DMS 273 treated with DMSO at 0.1 percent for 48 hours (cell line): ENCODE data around the gene RRAD.
"Not testable (repeated sequence)": the region's sequence is repeated elsewhere in the genome, so short reads cannot be mapped to it uniquely, and the experiment has no call there.

Source experiments
- DNase-seq: peaks from one replicate; lab custom pipeline; 2025; lab: John Stamatoyannopoulos, UW

Gene RRAD

DNA sequence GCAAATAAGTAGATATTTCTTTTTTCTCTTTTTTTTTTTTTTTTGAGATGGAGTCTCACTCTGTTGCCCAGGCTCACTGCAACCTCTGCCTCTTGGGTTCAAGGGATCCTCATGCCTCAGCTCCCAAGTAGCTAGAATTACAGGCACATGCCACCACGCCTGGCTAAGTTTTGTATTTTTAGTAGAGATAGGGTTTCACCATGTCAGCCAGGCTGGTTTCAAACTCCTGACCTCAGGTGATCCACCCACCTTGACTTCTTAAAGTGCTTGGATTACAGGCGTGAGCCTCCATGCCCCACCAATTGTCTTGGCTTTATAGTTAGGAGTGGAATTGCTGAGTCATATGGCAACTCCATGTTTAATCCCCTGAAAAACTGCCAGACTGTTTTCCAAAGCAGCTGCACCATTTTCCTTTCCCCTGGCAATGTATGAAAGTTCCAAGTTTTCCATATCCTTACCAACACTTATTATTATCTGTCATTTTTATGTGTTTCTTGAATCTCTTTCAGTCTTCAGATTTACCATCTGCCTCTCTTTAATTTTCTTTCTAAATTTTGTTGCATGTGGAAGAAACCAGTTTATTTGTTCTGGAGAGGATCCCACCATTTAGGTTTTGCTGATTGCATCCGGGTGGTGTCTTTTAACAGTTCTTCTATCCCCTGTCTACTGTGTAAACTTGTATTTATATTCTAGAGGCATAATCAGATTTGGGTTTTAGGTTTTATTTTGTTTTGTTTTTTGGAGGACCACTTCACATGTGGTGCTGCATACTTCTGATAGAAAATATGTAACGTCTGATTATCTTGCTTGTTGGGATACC is 25.8 kb upstream of the RRAD start:
- no peak for DNase-seq

DNA sequence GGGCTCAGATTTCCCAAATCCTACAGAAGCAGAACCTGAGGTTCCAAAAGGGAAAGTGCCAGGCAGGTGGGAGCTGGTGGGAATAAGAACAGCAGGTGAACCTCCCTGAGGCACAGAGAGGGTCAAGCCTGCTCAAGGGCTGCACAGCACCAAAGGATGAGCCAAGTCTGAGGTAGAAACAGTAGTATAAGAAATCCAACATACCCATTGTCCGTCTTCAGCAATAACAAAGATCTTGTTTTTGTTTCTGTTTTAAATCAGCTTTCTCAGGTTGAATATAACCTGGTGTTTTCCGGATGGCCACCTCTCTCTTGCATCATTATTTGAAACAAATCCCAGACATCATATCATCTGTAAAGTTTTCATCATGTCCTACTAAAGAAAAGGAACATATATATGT is 25.1 kb upstream of the RRAD start:
- no peak for DNase-seq

DNA sequence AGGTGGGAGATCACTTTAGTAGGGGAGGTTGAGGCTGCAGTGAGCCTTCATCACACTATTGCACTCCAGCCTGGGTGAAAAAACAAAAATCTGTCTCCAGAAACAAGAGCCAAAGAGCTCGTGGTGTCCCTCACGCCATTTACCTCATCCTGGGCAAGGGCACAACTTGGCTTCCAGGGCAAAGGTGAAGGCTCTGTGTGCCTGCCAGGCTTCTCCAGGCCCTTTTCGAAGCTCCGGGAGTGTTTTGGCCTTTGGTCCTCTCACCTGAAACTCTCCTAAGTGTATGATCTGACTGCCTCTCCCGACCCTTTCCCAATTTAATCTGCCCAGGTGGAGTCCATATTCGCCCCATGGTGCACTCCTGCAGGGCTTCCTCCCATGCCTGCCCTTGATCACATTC is 24.1 kb upstream of the RRAD start:
- no peak for DNase-seq

DNA sequence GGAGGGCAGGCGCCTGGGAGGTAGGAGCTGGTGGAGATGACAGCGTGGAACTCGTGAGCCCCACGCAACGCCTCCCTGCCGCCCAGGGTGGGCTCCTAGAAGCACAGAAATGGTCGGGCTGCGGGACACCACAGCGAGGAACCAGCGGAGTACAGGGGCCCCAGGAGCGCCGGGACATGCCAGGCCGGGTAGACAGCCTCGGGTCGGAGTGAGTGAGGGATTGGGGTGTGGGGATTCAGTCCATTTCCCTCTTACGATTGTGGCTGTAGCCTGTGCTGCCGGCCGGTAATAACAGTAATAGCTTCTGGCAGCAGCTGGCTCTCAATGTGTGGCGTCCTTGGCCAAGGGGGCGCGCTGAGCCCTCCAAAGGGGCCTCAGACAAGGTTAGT is 23.5 kb upstream of the RRAD start:
- no peak for DNase-seq

DNA sequence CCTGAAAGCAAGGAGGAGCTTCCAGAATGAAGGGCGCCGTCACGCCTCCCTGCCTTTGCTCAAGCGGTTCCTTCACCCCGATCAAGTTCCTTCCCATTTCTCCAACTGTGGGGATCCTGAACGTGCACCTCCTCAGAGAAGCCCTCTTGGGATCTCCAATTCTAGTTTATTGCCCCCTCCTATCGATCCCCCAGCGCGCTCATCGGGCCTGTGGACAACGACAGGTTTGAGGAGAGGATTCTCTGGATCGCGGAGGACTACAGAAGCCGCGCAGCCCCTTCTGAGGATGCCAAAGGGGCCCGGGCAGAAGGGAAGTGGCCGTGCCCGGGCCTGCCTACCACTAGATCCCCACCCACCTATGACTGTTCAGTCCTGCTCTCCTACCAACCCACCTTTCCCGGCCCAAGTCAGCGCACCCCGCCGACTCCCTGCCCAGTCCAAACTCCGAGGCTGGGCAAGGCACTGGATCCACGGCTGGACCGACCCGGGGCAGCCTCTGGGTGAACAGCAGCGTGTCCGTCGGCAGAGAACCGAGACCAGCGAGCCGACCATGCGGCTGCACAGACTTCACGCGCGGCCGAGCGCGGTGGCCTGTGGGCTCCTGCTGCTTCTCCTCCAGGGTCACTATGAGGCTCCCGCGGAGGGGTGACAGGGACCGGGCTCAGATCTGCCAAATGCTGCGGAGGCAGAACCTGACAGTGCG is 22.9 kb upstream of the RRAD start:
- DNase-seq, result no peak

DNA sequence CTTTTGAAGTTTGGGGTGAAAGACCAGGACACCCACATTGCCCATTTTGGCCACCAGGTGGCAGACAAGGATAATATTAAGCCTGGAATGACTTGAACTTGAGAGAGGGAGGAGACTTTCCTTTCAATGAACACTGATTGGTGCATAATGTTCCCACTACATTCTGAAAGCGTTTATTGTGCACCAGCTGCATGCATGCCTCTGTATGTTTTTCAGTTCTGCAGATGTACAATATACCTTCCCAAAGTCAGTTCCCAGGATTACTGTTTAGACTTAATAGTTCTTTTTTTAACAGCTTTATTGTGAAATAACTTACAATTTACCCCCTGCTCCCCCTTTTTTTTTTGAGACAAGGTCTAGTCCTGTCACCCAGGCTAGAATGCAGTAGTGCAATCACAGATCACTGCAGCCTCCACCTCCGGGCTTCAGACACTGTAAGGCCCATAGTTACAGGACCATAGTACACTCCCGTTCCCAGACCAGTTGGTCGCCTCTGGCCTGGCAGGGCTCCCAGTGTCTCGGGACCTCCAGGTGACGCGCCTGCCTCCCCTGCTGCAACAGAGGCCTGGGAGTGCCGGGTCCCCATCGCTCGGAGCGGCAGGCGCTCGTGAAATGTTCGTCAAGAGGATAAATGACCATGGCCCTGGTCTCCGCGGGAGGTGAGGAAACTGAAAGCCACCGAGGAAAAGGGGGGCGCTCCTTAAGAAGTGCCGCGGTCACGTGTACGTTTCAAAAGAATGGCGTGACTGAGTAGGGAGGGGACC is 22.1 kb upstream of the RRAD start:
- peak; percentile 72 for DNase-seq

DNA sequence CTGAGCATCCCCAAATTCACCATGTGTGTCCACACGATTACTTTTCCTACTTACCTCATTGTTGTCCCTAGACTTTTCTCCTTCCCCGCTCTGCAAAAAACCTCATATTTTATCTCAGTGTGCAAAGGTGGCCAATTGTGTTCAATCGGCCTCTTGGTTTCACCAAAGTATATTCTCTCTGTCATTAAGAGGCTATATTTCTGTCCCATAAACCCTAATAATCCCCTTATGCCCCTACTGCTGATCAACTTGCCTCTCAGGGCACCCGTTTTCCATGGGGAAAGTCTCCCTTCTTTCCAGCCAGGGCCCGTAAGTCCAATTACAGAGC is 21.6 kb upstream of the RRAD start:
- DNase-seq, result no peak

DNA sequence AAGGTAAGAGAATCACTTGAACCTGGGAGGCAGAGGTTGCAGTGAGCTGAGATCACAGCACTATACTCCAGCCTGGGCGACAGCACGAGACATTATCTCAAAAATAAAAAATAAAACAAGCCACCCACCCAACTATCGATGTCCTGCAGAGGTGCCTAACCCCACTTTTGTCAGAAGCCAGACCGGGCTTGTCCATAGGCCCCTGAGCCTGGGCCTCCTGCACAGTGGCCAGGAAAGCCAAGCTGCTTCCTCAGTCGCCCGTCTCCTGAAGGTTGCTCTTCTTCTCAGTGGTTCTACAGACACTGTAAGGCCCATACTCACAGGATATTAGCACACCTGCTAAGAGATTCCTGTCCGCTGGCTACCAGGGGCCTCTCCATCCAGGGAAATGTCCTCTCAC is 21.2 kb upstream of the RRAD start:
- no peak for DNase-seq

DNA sequence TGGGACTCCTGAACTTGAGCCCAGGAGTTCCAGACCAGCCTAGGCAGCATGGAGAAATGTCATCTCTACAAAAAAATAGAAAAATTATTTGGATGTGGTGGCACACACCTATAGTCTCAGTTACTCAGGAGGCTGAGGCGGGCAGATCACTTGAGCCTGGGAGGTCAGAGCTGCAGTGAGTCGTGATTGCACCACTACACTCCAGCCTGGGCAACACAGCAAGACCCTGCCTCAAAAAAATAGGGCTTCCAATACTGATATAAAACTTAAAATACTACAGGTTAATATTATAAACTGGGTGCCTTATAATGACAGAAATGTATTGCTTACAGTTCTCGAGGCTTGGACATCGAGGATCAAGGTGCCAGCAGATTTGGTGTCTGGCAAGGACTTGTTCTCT is 20.6 kb upstream of the RRAD start:
- DNase-seq, result no peak

DNA sequence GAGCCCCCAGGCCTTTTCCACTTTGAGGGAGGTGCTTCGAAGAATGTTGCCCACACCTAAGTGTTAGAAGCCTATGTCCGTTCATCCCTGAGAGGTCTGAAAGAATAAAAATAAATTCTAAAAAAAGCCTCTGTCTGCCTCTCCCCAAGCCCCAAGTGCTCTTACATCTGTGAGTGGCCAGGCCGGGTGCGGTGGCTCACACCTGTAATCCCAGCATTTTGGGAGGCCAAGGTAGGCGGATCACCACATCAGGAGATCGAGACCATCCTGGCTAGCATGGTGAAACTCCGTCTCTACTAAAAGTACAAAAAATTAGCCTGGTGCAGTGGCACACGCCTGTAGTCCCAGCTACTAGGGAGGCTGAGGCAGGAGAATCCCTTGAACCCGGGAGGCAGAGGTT is 19.6 kb upstream of the RRAD start:
- not testable (repeated sequence) for DNase-seq

DNA sequence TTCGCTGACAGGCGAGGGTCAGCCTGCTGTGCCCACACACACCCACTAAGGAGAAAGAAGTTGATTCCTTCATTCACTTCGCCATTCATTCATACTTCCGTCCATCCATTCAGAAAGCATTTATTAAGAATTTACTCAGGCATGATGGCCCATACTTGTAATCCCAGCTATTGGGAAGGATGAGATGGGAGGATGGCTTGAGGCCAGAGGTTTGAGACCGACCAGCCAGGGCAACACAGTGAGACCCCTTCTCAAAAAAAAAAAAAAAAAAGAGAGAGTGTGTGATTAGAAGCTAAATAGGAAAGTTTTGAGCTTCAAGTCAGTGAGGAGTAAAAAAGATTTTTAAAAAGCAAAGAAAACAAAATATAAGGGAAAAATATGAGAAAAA is 18.7 kb upstream of the RRAD start:
- DNase-seq, result no peak

DNA sequence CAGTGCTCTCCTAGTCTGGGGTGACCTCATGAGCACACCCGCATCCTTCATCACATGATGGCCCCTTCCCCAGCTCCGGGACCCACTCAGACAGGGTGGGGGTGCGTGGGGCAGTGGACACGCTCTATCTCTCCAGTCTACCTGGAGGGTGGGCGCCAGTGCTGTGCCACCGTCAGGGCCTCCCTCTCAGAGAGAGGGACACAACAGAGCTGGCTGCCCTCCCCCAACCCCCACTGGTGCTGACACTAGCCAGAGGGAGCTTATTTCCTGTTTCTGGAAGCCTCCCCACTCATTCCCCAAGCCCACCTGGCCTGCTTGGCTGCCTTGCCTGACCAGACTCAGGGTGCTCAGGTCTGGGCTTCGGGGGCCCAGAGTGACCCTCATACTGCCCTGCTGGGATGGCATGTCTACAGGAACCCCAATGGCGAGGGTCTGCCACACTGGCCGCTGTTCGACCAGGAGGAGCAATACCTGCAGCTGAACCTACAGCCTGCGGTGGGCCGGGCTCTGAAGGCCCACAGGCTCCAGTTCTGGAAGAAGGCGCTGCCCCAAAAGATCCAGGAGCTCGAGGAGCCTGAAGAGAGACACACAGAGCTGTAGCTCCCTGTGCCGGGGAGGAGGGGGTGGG is 18.2 kb upstream of the RRAD start:
- DNase-seq, result no peak

DNA sequence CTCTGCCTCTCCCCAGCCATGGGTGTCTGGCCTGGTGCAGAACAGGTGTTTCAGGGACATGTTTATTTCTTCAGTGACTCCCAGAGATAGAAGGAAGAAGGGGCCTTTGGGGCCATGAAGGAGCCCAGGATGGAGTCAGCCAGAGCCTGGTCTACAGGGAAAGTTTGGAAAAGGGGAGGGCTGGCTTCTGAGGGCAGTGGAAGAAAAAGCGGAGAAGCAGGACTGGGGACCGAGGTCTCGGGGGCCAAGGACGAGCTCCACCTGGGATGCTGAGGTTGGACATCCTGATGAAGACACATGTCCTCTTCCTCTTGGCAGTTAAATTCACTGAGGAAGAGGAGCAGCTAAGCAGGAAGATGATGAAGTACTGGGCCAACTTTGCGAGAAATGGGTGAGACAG is 17.6 kb upstream of the RRAD start:
- no peak for DNase-seq

DNA sequence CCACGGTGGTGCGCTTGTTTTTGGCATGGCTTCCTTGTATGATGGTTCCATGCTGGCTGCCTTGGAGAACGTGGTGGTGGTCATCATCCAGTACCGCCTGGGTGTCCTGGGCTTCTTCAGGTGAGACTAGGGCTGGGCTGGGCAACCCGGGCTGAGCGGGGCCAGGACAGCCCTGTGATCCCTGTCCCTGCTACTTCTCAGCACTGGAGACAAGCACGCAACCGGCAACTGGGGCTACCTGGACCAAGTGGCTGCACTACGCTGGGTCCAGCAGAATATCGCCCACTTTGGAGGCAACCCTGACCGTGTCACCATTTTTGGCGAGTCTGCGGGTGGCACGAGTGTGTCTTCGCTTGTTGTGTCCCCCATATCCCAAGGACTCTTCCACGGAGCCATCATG is 14.9 kb upstream of the RRAD start:
- DNase-seq, result no peak

DNA sequence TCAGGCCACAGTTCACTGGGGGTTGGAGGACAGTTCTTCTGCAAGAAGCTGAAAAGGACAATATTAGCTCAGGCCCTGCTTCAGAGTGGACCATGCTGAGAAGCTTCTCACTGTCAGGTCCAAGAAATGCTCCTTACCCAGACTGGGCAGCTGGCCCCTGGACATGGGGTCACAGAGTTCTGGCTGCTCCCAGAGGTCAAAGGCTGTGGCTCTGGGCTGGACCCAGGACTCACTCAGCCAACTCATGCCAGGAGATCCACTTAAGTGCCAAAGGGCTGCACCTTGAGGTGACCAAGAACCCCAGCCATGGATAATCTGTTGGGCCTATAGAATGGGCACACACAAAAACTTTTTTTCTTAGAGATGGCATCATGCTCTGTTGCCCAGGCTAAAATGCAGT is 14.0 kb upstream of the RRAD start:
- DNase-seq, result no peak

DNA sequence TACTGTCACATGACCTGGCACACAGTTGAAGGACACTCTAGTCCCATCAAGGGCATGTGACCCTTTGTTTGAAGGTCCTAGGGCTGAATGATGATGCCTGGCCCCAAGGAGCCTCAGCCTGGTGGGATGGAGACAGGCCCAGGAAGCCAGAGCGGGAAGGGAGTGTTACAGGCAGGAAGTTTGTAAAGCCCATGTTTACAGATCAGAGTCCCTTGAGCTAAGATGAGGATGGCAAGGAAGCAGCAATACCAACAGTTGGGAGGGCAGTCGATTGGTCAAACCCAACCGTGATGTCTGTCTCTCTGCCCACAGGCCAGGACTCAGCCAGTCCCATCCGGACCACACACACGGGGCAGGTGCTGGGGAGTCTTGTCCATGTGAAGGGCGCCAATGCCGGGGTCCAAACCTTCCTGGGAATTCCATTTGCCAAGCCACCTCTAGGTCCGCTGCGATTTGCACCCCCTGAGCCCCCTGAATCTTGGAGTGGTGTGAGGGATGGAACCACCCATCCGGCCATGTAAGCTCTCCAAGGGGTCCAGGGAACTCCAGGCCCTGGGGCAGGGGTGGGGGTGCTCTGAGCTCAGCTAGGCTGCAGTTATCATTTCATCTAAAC is 12.5 kb upstream of the RRAD start:
- no peak for DNase-seq

DNA sequence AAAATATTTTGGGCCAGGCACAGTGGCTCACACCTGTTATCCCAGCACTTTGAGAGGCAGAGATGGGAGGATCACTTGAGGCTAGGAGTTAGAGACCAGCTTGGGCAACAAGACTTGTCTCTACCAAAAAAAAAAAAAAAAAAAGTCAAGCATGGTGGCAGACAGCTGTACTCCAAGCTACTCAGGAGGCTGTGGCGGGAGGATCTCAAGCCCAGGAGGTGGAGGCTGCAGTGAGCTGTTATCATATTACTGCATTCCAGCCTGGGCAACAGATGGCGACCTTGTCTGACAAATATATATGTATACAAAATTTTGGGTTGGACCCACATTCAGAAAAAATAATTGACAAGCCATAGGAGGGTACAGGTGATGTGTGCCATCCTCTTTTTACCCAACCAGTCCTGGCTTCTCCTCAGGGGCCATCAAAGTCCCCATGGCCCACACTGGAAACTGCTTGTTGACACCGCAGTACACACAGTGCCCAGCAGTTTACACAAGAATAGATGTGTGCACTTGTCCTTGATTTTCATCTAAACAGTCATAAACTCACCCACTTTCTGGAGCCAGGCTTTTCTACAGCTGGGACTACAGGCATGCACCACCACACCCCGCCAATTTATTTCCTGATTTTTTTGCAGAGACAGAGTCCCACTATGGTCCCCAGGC is 11.7 kb upstream of the RRAD start:
- no peak for DNase-seq

DNA sequence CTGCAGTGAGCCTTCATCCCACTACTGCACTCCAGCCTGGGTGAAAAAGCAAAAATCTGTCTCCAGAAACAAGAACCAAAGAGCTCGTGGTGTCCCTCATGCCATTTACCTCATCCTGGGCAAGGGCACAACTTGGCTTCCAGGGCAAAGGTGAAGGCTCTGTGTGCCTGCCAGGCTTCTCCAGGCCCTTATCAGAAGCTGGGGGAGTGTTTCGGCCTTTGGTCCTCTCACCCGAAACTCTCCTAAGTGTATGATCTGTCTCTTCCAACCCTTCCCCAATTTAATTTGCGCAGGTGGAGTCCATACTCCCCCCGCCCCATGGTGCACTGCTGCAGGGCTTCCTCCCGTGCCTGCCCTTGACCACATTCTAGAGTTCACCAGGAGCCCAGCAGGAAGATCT is 11.1 kb upstream of the RRAD start:
- no peak for DNase-seq

DNA sequence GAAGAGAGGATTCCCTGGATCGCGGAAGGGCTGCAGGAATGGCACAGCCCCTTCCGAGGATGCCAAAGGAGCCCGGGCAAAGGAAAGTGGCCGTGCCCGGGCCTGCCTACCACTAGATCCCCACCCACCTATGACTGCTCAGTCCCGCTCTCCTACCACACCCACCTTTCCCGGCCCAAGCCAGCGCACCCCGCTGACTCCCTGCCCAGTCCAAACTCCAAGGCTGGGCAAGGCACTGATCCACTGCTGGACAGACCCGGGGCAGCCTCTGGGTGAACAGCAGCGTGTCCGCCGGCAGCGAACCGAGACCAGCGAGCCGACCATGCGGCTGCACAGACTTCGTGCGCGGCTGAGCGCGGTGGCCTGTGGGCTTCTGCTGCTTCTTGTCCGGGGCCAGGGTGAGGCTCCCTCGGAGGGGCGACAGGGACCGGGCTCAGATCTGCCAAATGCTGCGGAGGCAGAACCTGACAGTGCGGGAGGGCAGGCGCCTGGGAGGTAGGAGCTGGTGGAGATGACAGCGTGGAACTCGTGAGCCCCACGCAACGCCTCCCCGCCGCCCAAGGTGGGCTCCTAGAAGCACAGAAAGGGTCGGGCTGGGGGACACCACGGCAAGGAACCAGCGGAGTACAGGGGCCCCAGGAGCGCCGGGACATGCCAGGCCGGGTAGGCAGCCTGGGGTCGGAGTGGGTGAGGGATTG is 10.1 kb upstream of the RRAD start, which contains the start of gene CES2:
Gene CES2, plus strand, starts transcription at position 203 of the 698 bp plus-strand sequence. Its CDS starts 120 bp downstream, at position 323.
- DNase-seq, result no peak

DNA sequence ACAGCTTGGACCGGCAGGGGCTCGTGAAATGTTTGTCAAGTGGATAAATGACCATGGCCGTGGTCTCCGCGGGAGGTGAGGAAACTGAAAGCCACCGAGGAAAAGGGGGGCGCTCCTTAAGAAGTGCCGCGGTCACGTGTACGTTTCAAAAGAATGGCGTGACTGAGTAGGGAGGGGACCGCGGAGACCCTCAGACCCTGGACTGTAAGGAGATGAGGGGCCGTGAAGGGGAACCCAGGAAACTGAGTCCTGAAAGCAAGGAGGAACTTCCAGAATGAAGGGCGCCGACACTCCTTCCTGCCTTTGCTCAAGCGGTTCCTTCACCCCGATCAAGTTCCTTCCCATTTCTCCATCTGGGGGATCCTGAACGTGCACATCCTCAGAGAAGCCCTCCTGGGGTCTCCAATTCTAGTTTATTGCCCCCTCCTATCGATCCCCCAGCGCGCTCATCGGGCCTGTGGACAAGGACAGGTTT is 9.5 kb upstream of the RRAD start:
- not testable (repeated sequence) for DNase-seq
